GM19043 (cell line): ENCODE data around the gene PXDC1.
"Not testable (repeated sequence)": the region's sequence is repeated elsewhere in the genome, so short reads cannot be mapped to it uniquely, and the experiment has no call there.

Experiments
- ATAC-seq: cut with Tn5 transposase; IDR thresholded peaks from one replicate; pipeline ENCODE4 v1.9.1; 2021; ENCODE audit warnings: low read depth; ENCODE audit not compliant: unreplicated experiment

PXDC1 gene

GRCh38 chr6:3784423-3784822 lies 32.9 kb upstream of the PXDC1 start:
- no peak for ATAC-seq

GRCh38 chr6:3782876-3783832 lies 31.6 kb upstream of the PXDC1 start:
- ATAC-seq, result no peak

GRCh38 chr6:3781504-3781903 lies 30.0 kb upstream of the PXDC1 start:
- ATAC-seq, result no peak

GRCh38 chr6:3779574-3779849 lies 28.0 kb upstream of the PXDC1 start:
- no peak for ATAC-seq

GRCh38 chr6:3778701-3779573 lies 27.4 kb upstream of the PXDC1 start:
- ATAC-seq, result no peak

- ATAC-seq, result no peak
Measured at GRCh38 chr6:3777730-3778461, 26.4 kb upstream of the PXDC1 start.

- no peak for ATAC-seq
Measured at GRCh38 chr6:3776881-3777507, 25.5 kb upstream of the PXDC1 start.

- ATAC-seq, result no peak
Measured at GRCh38 chr6:3775847-3776246, 24.3 kb upstream of the PXDC1 start.

- no peak for ATAC-seq
Measured at GRCh38 chr6:3775386-3775785, 23.9 kb upstream of the PXDC1 start.

- ATAC-seq, result no peak
Measured at GRCh38 chr6:3773678-3774298, 22.3 kb upstream of the PXDC1 start.

- not testable (repeated sequence) for ATAC-seq
Measured at GRCh38 chr6:3772127-3772999, 20.9 kb upstream of the PXDC1 start.

- ATAC-seq, result no peak
Measured at GRCh38 chr6:3771407-3772011, 20.0 kb upstream of the PXDC1 start.

- ATAC-seq, result no peak
Measured at GRCh38 chr6:3770023-3770720, 18.7 kb upstream of the PXDC1 start.

GRCh38 chr6:3769610-3770009 lies 18.1 kb upstream of the PXDC1 start:
- no peak for ATAC-seq

GRCh38 chr6:3768502-3768901 lies 17.0 kb upstream of the PXDC1 start:
- no peak for ATAC-seq

GRCh38 chr6:3767483-3767882 lies 16.0 kb upstream of the PXDC1 start:
- ATAC-seq, result not testable (repeated sequence)

GRCh38 chr6:3766214-3766613 lies 14.7 kb upstream of the PXDC1 start:
- ATAC-seq, result no peak

- ATAC-seq, result no peak
Measured at GRCh38 chr6:3765415-3765814, 13.9 kb upstream of the PXDC1 start.
